Measurements from ENCODE around the gene MAP3K8.
"Not testable (repeated sequence)": the region's sequence is repeated elsewhere in the genome, so short reads cannot be mapped to it uniquely, and the experiment has no call there.

MAP3K8 gene

DNA sequence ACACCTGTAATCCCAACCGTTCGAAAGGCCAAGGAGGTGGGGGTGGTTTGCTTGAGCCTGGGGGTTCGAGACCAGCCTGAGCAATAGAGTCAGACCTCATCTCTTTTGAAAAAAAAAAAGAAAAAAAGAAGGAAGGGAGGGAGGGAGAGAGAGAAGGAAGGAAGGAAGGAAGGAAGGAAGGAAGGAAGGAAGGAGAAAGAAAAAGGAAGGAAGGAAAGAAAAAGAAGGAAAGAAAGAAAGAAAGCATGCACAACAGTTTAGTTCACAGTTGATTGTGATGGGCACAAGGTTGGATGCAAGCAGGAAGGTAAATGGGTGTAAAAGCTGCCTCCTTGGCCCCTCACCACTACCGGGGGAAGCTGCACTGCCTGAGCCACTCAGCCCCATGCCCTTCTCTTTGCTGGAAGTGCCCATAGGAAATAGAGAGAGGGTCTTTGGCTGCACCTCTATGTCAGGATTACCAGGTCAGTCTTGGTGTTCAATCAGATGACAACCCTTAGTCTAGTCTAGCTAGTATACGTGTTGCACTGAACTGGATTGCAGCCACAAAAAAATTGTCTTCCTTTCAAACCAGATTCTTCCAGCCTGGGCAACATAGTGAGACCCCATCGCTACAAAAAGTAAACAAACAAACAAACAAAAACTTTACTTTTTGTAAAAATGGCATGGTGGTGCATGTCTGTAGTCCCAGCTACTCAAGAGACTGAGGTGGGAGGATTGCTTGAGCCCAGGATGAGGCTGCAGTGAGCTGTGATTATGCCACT, 20.0 kb downstream of the MAP3K8 start:
- no peak for DNase-seq

- DNase-seq: no peak
Measured at GRCh38 chr10:30454744-30455510, 20.9 kb downstream of the MAP3K8 start.

DNA sequence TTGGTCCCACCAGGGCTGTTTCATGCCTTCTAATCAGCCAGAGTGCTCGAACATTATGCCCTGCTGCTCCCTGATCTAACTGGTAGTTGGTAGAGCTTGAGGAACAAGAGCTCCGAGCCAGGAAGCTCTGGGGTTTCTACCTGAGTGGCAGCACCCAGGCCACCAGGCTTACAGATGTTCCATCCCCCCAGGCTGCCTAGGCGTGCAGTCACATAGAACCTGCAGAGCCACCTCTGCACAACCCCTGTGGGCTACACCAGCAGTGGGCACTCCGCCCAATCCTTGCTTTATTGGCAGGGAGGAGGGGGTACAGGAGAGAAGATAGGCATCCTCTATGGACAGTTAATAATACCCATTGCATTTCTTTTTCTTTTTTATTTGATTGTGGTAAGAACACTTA, 21.8 kb downstream of the MAP3K8 start:
- no peak for DNase-seq

GRCh38 chr10:30456266-30456665, 22.3 kb downstream of the MAP3K8 start:
- DNase-seq: no peak

- no peak for DNase-seq
Measured at GRCh38 chr10:30459283-30459682, 25.3 kb downstream of the MAP3K8 start.

GRCh38 chr10:30460121-30460520, 26.1 kb downstream of the MAP3K8 start:
- no peak for DNase-seq

- no peak for DNase-seq
Measured at GRCh38 chr10:30462513-30462912, 28.5 kb downstream of the MAP3K8 start.

GRCh38 chr10:30463944-30464451, 30.0 kb downstream of the MAP3K8 start:
- DNase-seq: no peak

GRCh38 chr10:30464675-30465074, 30.7 kb downstream of the MAP3K8 start:
- DNase-seq: no peak

- no peak for DNase-seq
Measured at GRCh38 chr10:30466445-30466844, 32.5 kb downstream of the MAP3K8 start.

- no peak for DNase-seq
Measured at GRCh38 chr10:30467651-30468338, 33.8 kb downstream of the MAP3K8 start.

GRCh38 chr10:30472414-30473155, 38.6 kb downstream of the MAP3K8 start:
- no peak for DNase-seq

GRCh38 chr10:30475515-30475914, 41.5 kb downstream of the MAP3K8 start:
- DNase-seq: not testable (repeated sequence)

DNA sequence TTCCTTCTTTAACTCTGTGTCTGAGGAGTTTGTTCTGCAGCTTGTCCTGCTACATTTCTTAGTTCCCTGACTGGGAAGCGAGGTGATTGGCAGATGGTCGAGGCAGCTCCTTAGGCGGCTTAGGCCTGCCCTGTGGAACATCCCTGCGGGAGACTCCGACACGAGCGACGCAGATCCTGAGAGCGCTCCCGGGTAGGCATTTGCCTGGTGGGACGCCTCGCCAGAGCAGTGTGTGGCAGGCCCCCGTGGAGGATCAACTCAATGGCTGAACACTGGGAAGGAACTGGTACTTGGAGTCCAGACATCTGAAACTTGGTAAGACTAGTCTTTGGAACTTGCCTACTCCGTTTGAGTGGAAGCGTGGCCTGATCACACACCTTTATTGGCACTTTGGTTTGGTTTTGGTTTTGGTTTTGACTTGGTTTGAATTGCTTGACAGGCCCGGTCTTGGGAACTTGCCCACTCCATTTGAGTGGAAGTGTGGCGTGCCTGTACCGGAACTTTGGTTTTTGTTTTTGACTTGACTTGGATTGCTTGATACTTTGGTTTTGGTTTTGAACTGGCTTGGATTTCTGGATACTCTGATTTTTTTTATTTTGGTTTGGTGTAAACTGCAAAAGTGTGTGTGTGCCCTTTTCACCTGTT, 42.6 kb downstream of the MAP3K8 start:
- DNase-seq: no peak

GRCh38 chr10:30479513-30479912, 45.5 kb downstream of the MAP3K8 start:
- DNase-seq: not testable (repeated sequence)

DNA sequence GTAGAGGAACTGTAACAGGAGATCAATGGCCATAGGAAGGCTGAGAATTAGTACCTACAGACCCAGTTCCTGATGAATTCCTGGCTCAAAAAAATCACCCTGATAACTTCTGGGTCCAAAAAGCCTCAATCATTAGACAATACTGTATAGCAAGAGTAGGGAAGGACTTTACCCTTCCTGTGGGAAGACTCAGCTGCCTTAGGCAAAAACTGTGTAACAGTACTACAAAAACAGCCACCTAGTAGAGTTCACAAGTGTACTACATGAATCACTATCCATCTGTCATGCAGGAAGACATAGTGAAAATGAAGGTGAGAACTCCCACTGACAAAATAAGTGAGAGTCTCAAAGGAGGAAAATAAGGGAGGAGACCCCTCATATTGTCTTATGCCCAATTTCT, 47.6 kb downstream of the MAP3K8 start:
- DNase-seq: no peak

- no peak for DNase-seq
Measured at GRCh38 chr10:30488316-30488715, 54.3 kb downstream of the MAP3K8 start.

- no peak for DNase-seq
Measured at GRCh38 chr10:30489346-30489745, 55.4 kb downstream of the MAP3K8 start.

DNA sequence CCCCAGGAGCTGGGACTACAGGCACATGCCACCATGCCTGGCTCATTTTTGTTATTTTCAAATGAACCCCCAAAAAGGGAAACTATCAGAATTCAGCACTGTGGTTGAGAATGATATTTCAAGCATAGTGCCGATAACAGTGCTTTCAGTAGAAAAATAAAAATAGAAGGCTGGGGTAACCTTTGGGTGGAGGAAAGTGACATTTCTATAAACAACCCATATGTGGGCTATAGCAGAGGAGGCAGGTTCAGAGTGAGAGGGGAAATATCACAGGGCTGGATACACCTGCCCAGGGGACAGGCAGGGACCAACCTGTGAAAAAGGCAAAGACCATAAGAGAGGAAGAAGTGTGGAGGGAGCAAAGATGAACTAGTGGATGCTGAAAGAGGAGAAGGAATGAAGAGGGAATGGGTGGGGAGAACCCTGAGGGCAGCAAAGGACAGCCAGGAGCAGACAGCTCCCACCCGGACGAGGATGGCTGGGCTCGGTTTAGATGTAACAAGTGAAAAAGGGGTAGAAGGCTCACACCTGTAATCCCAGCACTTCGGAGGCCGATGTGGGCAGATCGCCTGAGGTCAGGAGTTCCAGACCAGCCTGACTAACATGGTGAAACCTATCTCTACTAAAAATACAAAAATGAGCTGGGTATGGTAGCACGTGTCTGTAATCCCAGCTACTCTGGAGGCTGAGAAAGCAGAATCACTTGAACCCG, 56.5 kb downstream of the MAP3K8 start:
- no peak for DNase-seq

GRCh38 chr10:30491204-30491915, 57.4 kb downstream of the MAP3K8 start:
- DNase-seq: no peak

Measured in NCI-H446 treated with DMSO at 0.1 percent for 48 hours (cell line).